Panc1 (cell line): ENCODE results near the gene HES4. TPM values are rescaled to one million over a fixed set of nuclear protein-coding genes. Genes with fewer than 3 reads are reported as not detected.
"Not testable (repeated sequence)": the region's sequence is repeated elsewhere in the genome, so short reads cannot be mapped to it uniquely, and the experiment has no call there.

ENCODE experiments used
- ATAC-seq: fragments of 200-7000 bp; cut with Tn5 transposase; 2 replicates; pipeline ENCODE4 v1.9.1; 2020; ENCODE audit warnings: mild to moderate bottlenecking, moderate library complexity
- BruUV-seq: library from RNA; stranded (reverse); fragments of 400-500 nt; replicated peaks from 2 replicates; lab custom pipeline; 2021; lab: Mats Ljungman, UMichigan
- CTCF ChIA-PET: fragments of 300-600 bp; sonication (Branson Sonifier 250); formaldehyde crosslinking; loops from one replicate; lab custom pipeline; 2022; ENCODE audit warnings: antibody characterized with exemption; lab: Charles Lee
- POLR2A ChIA-PET: fragments of 300-600 bp; sonication (Branson Sonifier 250); formaldehyde crosslinking; loops from one replicate; lab custom pipeline; 2022; ENCODE audit warnings: antibody characterized with exemption; lab: Charles Lee
- DNase-seq: peaks from one replicate; pipeline ENCODE4 v3.0.0-alpha.2; 2010; ENCODE audit warnings: low read depth, low spot score
- H3K27ac ChIP-seq: 2 replicates; pipeline ENCODE4 v1.5.1; 2011; ENCODE audit warnings: mild to moderate bottlenecking, low read length, inconsistent platforms
- H3K27me3 ChIP-seq: fragments of 200-500 bp; sonication (Bioruptor generic); 2 replicates; pipeline ENCODE4 v1.6.0; 2014; ENCODE audit warnings: low read length, inconsistent platforms; ENCODE audit not compliant: control insufficient read depth, insufficient read depth
- H3K36me3 ChIP-seq: fragments of 200-500 bp; sonication (Bioruptor generic); 2 replicates; pipeline ENCODE4 v1.5.1; 2014; ENCODE audit warnings: inconsistent platforms, mild to moderate bottlenecking, low read length, moderate library complexity; ENCODE audit not compliant: control insufficient read depth, insufficient read depth
- H3K4me1 ChIP-seq: 2 replicates; pipeline ENCODE4 v1.5.1; 2011; ENCODE audit warnings: inconsistent platforms, mild to moderate bottlenecking, low read length, moderate library complexity; ENCODE audit not compliant: control insufficient read depth, insufficient read depth
- H3K4me3 ChIP-seq, 2 experiments: 2 replicates each; pipeline ENCODE4 v1.5.1; 2011 to 2012; ENCODE audit warnings: low read depth in 2 of 2, low read length in 2 of 2, mild to moderate bottlenecking in 2 of 2, inconsistent platforms in 1 of 2, moderate library complexity in 1 of 2
- H3K9me3 ChIP-seq: fragments of 200-500 bp; sonication (Bioruptor generic); 2 replicates; pipeline ENCODE4 v1.5.1; 2014; ENCODE audit warnings: low read depth, mild to moderate bottlenecking, inconsistent platforms, low read length, moderate library complexity; ENCODE audit not compliant: control insufficient read depth, insufficient read depth
- CTCF ChIP-seq: fragments of 450-650 bp; IDR thresholded peaks from 2 replicates; pipeline ENCODE4 v1.5.1; 2017; ENCODE audit warnings: mild to moderate bottlenecking
- REST ChIP-seq, 2 experiments: IDR thresholded peaks; 2 replicates each; pipeline ENCODE4 v1.6.1; 2011 to 2012; ENCODE audit warnings: low read depth in 2 of 2, control low read depth in 1 of 2, low read length in 1 of 2, mild to moderate bottlenecking in 1 of 2, moderate library complexity in 1 of 2; ENCODE audit not compliant: insufficient read depth in 1 of 2
- in situ Hi-C: cut with HindIII; loops from 2 replicates; pipeline ENCODE4 v1.10.0; 2016; ENCODE audit warnings: low sequenced_read_pairs, low pct_unique_long_range_greater_than_20kb
- intact Hi-C: fragments of 100-400 bp; cut with micrococcal nuclease; formaldehyde crosslinking; loops from one replicate; pipeline ENCODE4 v1.10.0; 2022; ENCODE audit not compliant: unreplicated experiment
- total RNA-seq: library from RNA; stranded (reverse); gene quantifications from one replicate; pipeline ENCODE4 v1.2.1, GENCODE V29; 2021; ENCODE audit not compliant: unreplicated experiment

The HES4 gene
- total RNA-seq, 1 experiment from 2014 or later: 74.2 TPM

- peak; percentile 82 for ATAC-seq
- intact Hi-C loops: loop anchor here (10.0 kb wide), 1 partner anchor 45 kb away; no protein-coding TSS in a partner anchor
- POLR2A ChIA-PET: interaction anchor here (0.6 kb wide), 2 partner anchors 19 to 218 kb away, joined by 3 to 7 read pairs; no protein-coding TSS in a partner anchor
- Histone ChIP-seq H3K27me3 (no peaks in the 10 kb centered on the region), H3K27ac (no peak overlapping the region; the same call in 1 of the 2 replicates), H3K4me1 (peaks cover 43% of the 10 kb centered on the region), H3K4me3 (peak overlapping the region; percentile 22 to 26; a peak in 2 of 4 replicates), H3K9me3 (no peaks in the 10 kb centered on the region), H3K36me3 (no peaks in the 10 kb centered on the region; the same call in 1 of the 2 replicates)
- in situ Hi-C loops: no loop called here
- no TSS peak for BruUV-seq
- DNase-seq: no peak
- TF ChIP-seq CTCF (peak; percentile 88), REST (IDR thresholded peaks at IDR 0.05; ENCODE audit: insufficient read depth in 1 of 2, low read depth in 2 of 2, low read length in 1 of 2) (no peak)
- CTCF ChIA-PET: interaction anchor here (0.6 to 1.5 kb wide), 4 partner anchors 17 to 45 kb away, joined by 3 to 5 read pairs (median 4); no protein-coding TSS in a partner anchor
These were observed 19.5 kb upstream of the HES4 start for GRCh38 chr1:1019122-1019999.

DNA sequence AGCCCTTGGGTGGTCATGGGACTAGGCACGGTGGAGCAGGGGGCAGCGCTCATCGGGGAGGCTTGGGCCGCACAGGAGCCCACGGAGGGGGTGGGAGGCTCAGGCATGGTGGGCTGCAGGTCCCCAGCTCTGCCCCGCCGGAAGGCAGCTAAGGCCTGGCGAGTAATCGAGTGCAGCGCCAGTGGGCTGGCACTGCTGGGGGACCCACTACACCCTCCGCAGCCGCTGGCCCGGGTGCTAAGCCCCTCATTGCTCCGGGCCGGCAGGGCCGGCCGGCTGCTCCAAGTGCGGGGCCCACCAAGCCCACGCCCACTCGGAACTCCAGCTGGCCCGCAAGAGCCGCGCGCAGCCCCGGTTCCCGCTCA lies 18.4 kb upstream of the HES4 start:
- in situ Hi-C loops, H3K27ac ChIP-seq, DNase-seq, BruUV-seq, ATAC-seq, H3K36me3 ChIP-seq, H3K4me3 ChIP-seq, H3K27me3 ChIP-seq, H3K9me3 ChIP-seq: not testable (repeated sequence)
- intact Hi-C loops: loop anchor here (10.0 kb wide), 1 partner anchor 46 kb away; no protein-coding TSS in a partner anchor
- CTCF ChIA-PET: interaction anchor here (0.6 to 1.5 kb wide), 2 partner anchors 26 to 41 kb away, joined by 3 read pairs; no protein-coding TSS in a partner anchor
- H3K4me1 ChIP-seq: peaks cover 33% of the 10 kb centered on the region
- POLR2A ChIA-PET: interaction anchor here (0.6 kb wide), 1 partner anchor 62 kb away, joined by 6 read pairs; no protein-coding TSS in a partner anchor

GRCh38 chr1:1017397-1018320 lies 17.8 kb upstream of the HES4 start:
- H3K4me3 ChIP-seq, BruUV-seq, H3K36me3 ChIP-seq, H3K9me3 ChIP-seq, ATAC-seq, in situ Hi-C loops, H3K27ac ChIP-seq, H3K27me3 ChIP-seq, DNase-seq, POLR2A ChIA-PET: not testable (repeated sequence)
- H3K4me1 ChIP-seq: peaks cover 26% of the 10 kb centered on the region
- CTCF ChIA-PET: interaction anchor here (1.5 kb wide), 1 partner anchor 42 kb away, joined by 3 read pairs; no protein-coding TSS in a partner anchor
- intact Hi-C loops: loop anchor here (10.0 kb wide), 1 partner anchor 47 kb away; no protein-coding TSS in a partner anchor
